Placental pericyte (primary cell): Measurements from ENCODE around the gene PWWP2B. TPM values are rescaled to one million over a fixed set of nuclear protein-coding genes. Genes with fewer than 3 reads are reported as not detected.

Experiments
- total RNA-seq: library from RNA; depleted of rRNA; stranded (reverse); fragments of >200 nt; gene quantifications from 2 replicates; pipeline ENCODE4 v1.2.3, GENCODE V29; 2012

The PWWP2B gene
- total RNA-seq, result 12.0 and 14.5 TPM in 2 replicates

GRCh38 chr10:132397036-132397541 lies at the start of gene PWWP2B:
PWWP2B (plus strand) TSS chr10:132397200; CDS start chr10:132397227, 27 bp downstream.

Other genes with a start within 250 kb of the PWWP2B start
- 3.9 and 5.7 TPM in 2 replicates for gene DPYSL4, start 210.3 kb upstream of the PWWP2B start, total RNA-seq
- 16.3 and 24.9 TPM in 2 replicates for gene STK32C, start 89.2 kb upstream of the PWWP2B start, total RNA-seq
- 8.7 and 15.3 TPM in 2 replicates for gene LRRC27, start 65.0 kb upstream of the PWWP2B start, total RNA-seq
- gene INPP5A, start 140.6 kb downstream of the PWWP2B start, total RNA-seq, result 54.5 and 79.7 TPM in 2 replicates